Measurements from ENCODE around the gene TBC1D3C.
"Not testable (repeated sequence)": the region's sequence is repeated elsewhere in the genome, so short reads cannot be mapped to it uniquely, and the experiment has no call there.

Gene TBC1D3C

DNA sequence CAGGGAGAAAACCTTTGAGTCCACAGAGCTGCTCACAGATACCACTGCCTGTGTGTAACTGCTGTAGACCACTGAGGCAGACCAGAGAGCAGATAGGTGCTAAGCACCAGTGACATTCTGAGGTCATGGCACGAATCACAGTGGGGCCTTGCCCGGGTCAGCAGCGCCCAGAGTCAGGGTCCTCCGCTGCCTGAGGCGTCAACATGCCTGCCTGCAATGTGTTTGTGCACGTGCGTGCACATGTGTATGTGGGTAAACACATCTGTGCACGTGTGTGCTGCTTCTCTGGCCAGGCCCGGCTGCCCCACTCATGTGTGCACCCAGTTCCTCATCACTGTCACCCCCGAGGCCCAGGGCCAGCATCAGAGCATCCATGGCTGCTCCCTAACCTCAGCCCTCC lies at the start of gene TBC1D3C:
TSS of gene TBC1D3C (minus strand) at position 101 of the 400 bp plus-strand sequence. CDS start 1,568 bp downstream, outside the sequence.
- not testable (repeated sequence) for DNase-seq

GRCh38 chr17:38099262-38099661 lies 30.8 kb upstream of the TBC1D3C start:
- DNase-seq: not testable (repeated sequence)

- not testable (repeated sequence) for DNase-seq
These were observed 25.7 kb upstream of the TBC1D3C start for GRCh38 chr17:38094059-38094694.

DNA sequence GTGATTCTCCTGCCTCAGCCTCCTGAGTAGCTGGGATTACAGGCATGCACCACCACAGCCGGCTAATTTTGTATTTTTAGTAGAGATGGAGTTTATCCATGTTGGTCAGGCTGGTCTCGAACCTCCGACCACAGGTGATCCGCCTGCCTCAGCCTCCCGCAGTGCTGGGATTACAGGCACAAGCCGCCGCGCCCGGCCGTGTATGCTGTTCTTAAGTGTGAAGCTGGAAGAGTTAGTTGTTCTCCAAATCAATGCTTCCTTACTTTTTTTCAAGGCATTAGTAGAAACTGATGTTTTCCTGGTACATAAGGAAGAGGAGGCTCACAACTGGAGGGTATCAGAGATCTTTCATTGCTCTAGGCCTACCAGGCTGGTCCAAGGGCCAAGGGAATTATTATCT lies 19.7 kb upstream of the TBC1D3C start:
- not testable (repeated sequence) for DNase-seq

GRCh38 chr17:38087344-38087743 lies 18.9 kb upstream of the TBC1D3C start:
- DNase-seq: not testable (repeated sequence)
